Progenitor cell of endocrine pancreas (in vitro differentiated cells): ENCODE results near the gene NEK7. TPM values are rescaled to one million over a fixed set of nuclear protein-coding genes. Genes with fewer than 3 reads are reported as not detected.
A peak's percentile ranks its signal among the peaks of the same experiment; 100 is the strongest.

Experiments
- DNase-seq: peaks from one replicate; pipeline ENCODE4 v3.0.0; 2021; ENCODE audit warnings: low spot score; ENCODE audit not compliant: unreplicated experiment
- H3K27ac Mint-ChIP-seq: 2 replicates; pipeline ENCODE4 v1.8.0; 2021; ENCODE audit warnings: mild to moderate bottlenecking, moderate library complexity, mixed read lengths
- H3K27me3 Mint-ChIP-seq: 2 replicates; pipeline ENCODE4 v1.8.0; 2021; ENCODE audit warnings: mixed read lengths
- H3K36me3 Mint-ChIP-seq: 2 replicates; pipeline ENCODE4 v1.8.0; 2022; ENCODE audit warnings: mixed read lengths; ENCODE audit not compliant: insufficient read depth
- H3K4me1 Mint-ChIP-seq: 2 replicates; pipeline ENCODE4 v1.8.0; 2021; ENCODE audit warnings: low read depth, mixed read lengths
- H3K4me3 Mint-ChIP-seq: 2 replicates; pipeline ENCODE4 v1.8.0; 2021; ENCODE audit warnings: low read depth, mild to moderate bottlenecking, moderate library complexity, mixed read lengths
- H3K9me3 Mint-ChIP-seq: 2 replicates; pipeline ENCODE4 v1.8.0; 2021; ENCODE audit warnings: low read depth, mixed read lengths
- CTCF ChIP-seq: fragments of 200-600 bp; sonication (generic); IDR thresholded peaks from one replicate; pipeline ENCODE4 v1.5.0; 2021; ENCODE audit warnings: antibody characterized with exemption, mild to moderate bottlenecking; ENCODE audit not compliant: unreplicated experiment
- total RNA-seq: library from RNA; stranded (reverse); gene quantifications from 2 replicates; pipeline ENCODE4 v1.2.1, GENCODE V29; 2021

The NEK7 gene
- total RNA-seq, 1 donor from 2014 or later: 25.9 TPM

- H3K4me3 Mint-ChIP-seq: no peak overlapping the region
- no peak for TF ChIP-seq CTCF
- H3K27ac Mint-ChIP-seq: no peak overlapping the region
- DNase-seq: no peak
- H3K27me3 Mint-ChIP-seq: no peaks in the 10 kb centered on the region
- H3K9me3 Mint-ChIP-seq: no peaks in the 10 kb centered on the region
- peaks cover 1% of the 10 kb centered on the region for H3K36me3 Mint-ChIP-seq
- peaks cover 22% of the 10 kb centered on the region for H3K4me1 Mint-ChIP-seq
Measured at GRCh38 chr1:198291924-198292323, 135.1 kb downstream of the NEK7 start.

DNA sequence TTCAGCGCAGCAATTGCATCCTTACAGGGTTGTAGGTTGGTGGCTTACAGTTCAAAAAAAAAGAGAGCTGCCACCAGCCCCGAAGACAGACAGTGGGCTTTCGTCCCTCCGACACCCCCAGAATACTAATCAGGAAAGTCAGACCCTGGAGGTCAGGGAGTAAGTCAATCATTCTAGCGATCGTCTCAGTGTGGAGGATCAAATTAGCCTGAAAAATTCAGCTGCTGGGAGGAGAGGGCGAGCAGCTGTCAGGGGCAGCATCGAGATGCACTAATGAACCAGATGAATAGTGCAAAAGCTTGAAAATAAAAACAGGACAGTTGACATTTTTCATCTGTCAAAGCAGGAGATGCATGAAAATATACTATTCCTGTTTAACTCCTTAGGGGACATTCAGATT is 138.4 kb downstream of the NEK7 start:
- Mint-ChIP-seq H3K36me3 (peaks cover 2% of the 10 kb centered on the region), H3K27me3 (no peaks in the 10 kb centered on the region), H3K27ac (no peak overlapping the region), H3K4me1 (peaks cover 7% of the 10 kb centered on the region), H3K4me3 (no peak overlapping the region), H3K9me3 (no peaks in the 10 kb centered on the region)
- TF ChIP-seq CTCF: no peak
- no peak for DNase-seq

DNA sequence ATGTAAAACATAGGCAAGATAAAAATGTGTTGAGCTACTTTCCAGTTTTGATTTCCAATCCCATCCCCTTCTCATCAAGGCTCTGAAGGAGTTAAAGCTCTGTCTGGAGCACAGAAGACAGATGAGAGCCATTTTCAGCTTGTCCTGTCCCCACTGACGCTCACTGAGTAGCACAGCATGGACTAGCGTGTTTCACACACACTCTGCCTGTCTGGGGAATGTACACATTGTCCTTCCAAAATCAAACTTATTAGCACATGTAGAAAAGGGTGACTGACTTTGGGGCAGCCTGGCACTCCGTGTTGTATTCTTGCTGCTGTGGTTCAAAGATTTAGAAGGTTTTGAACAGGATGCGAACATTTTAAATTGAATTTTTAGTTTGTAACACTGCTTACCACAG is 139.2 kb downstream of the NEK7 start:
- peak overlapping the region; percentile 76 for H3K27ac Mint-ChIP-seq
- no peaks in the 10 kb centered on the region for H3K9me3 Mint-ChIP-seq
- peaks cover 6% of the 10 kb centered on the region for H3K4me1 Mint-ChIP-seq
- H3K27me3 Mint-ChIP-seq: no peaks in the 10 kb centered on the region
- H3K36me3 Mint-ChIP-seq: peaks cover 4% of the 10 kb centered on the region
- DNase-seq: no peak
- TF ChIP-seq CTCF: no peak
- no peak overlapping the region for H3K4me3 Mint-ChIP-seq

GRCh38 chr1:198297281-198297680 is 140.5 kb downstream of the NEK7 start:
- H3K4me1 Mint-ChIP-seq: no peaks in the 10 kb centered on the region
- H3K27ac Mint-ChIP-seq: no peak overlapping the region
- no peaks in the 10 kb centered on the region for H3K27me3 Mint-ChIP-seq
- no peak for TF ChIP-seq CTCF
- H3K36me3 Mint-ChIP-seq: peaks cover 4% of the 10 kb centered on the region
- H3K9me3 Mint-ChIP-seq: no peaks in the 10 kb centered on the region
- DNase-seq: no peak
- no peak overlapping the region for H3K4me3 Mint-ChIP-seq

- no peak for DNase-seq
- no peaks in the 10 kb centered on the region for H3K27me3 Mint-ChIP-seq
- peaks cover 3% of the 10 kb centered on the region for H3K36me3 Mint-ChIP-seq
- no peak for TF ChIP-seq CTCF
- no peak overlapping the region for H3K27ac Mint-ChIP-seq
- no peaks in the 10 kb centered on the region for H3K4me1 Mint-ChIP-seq
- no peaks in the 10 kb centered on the region for H3K9me3 Mint-ChIP-seq
- H3K4me3 Mint-ChIP-seq: no peak overlapping the region
Measured at GRCh38 chr1:198298640-198299039, 141.8 kb downstream of the NEK7 start.
